ENCODE data around the gene KRT15. TPM values are rescaled to one million over a fixed set of nuclear protein-coding genes. Genes with fewer than 3 reads are reported as not detected.

The KRT15 gene
- total and polyA plus RNA-seq, 9 of the 15 experiments (the other 6 are each of a cell fraction or from before 2014, with no cell fraction given), result 0.28 to 4.4 (median 0.56) TPM

- no peak for TF ChIP-seq ZNF318 (IDR thresholded peaks at IDR 0.05; ENCODE audit: borderline replicate concordance in 1 of 2, low read depth in 1 of 2)
- TF ChIP-seq TAF1 (IDR thresholded peaks at IDR 0.05; ENCODE audit: control insufficient read depth, extremely low read depth, insufficient read depth, low read length, severe bottlenecking), result no peak
- TF ChIP-seq SPI1 (IDR thresholded peaks at IDR 0.05; ENCODE audit: borderline replicate concordance, low read depth, low read length), result 0 out of 2 replicates have a peak, but pooled peaks have one; percentile 37
- no peak for TF ChIP-seq CGGBP1 (CRISPR knock-in tag; IDR thresholded peaks at IDR 0.05)
- peak; percentile 72; the same call in 1 of the 2 replicates for TF ChIP-seq ETV1 (tag; conservative IDR thresholded peaks at IDR 0.05; ENCODE audit: low read depth)
- TF ChIP-seq SFPQ (IDR thresholded peaks at IDR 0.05; ENCODE audit: low read depth, low read length), result no peak
- TF ChIP-seq ZNF449 (CRISPR knock-in tag; IDR thresholded peaks at IDR 0.05), result no peak
- TF ChIP-seq JUND (IDR thresholded peaks at IDR 0.05; ENCODE audit: borderline replicate concordance, low read depth, low read length), result peak; percentile 87
- TF ChIP-seq JUND (tag; IDR thresholded peaks at IDR 0.05; ENCODE audit: borderline replicate concordance, low read depth, low read length), result peak; percentile 88; the same call in 2 of the 3 replicates
- peak; percentile 86 for TF ChIP-seq ATF3 (IDR thresholded peaks at IDR 0.05)
- no peak for TF ChIP-seq ATF3 (CRISPR knock-in tag; conservative IDR thresholded peaks at IDR 0.05)
These were observed 3.0 kb upstream of the KRT15 start (continued) for GRCh38 chr17:41521574-41522261.
